NCI-H345 treated with DMSO at 0.1 percent for 48 hours (cell line): ENCODE data around the gene ROBO1.

ENCODE experiments used
- DNase-seq: peaks from one replicate; lab custom pipeline; 2025; ENCODE audit not compliant: unreplicated experiment; lab: John Stamatoyannopoulos, UW

ROBO1 gene

DNA sequence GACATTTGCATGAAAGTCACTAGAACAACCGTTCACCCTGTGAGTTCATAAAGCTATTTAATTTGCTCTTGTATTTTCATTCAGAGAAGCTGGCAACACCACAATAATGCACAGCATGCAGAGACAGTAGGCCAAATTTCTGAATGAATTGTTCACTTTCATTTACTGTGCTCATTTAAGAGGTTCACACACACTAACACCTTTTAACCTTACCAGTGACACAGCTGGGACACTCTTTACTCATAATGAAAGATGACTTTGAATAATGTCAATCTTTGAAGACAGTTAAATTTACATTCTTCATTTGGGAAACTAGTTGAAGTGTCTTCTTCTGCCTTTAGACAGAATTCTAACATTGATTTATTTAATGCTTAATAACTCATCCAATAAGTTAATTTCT, 95.7 kb downstream of the ROBO1 start:
- no peak for DNase-seq

- DNase-seq = no peak
These were observed 97.6 kb downstream of the ROBO1 start for GRCh38 chr3:79670178-79670577.

DNA sequence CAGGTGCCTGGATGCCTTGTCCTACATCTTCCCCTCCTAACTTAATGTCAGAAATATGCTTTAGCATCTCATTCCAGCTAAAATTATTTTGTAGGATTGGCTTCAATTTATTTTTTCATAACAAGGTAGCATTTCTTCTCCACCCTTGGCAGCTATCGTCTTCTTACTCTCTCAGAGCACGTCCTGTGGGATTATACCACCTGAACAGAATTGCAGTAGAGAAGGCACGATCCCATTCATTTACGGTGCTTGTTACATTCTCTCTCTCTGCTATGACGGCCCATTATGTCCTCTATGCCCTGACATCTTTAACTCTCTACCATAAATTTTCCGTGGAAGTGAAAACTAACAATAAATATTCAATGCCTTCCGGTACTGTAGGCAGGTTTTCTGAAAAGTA, 103.3 kb downstream of the ROBO1 start:
- DNase-seq = no peak

DNA sequence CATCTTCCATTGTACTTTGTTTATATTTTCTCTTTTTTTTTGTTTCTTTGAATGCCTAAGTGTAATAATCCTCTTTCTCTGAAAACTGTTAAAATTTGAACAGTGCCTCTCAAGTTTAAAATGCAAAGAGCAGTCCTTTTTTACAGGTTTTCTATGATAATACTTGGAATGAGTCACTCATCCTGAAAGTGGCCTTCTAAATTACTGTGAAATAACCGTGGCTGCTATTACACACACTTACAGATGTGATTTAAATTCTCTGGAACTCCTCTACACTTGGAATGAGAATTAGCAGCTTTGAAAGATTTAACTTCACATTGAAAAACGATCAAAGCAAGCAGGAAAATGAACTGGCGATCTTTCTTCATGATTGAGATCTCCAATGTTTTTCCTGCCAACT, 105.9 kb downstream of the ROBO1 start:
- DNase-seq = no peak

GRCh38 chr3:79657076-79657475, 110.7 kb downstream of the ROBO1 start:
- DNase-seq = no peak

DNA sequence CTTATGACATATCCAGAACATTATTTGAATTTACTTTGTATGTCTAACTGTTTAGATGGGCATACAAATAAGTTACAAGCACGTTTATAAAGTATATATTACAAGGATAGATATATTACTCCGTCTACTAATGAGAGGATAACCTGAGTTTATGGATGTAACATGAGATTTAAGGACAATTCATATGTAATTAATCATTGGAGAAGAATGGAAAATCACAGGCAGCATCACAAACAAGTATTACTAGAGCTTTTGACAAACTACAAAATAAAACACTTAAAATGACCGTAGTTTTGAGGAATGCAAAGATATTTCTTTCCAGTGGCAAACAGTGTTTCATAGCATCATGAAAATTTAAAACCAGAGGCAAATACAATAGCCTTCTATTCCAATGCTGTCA, 113.8 kb downstream of the ROBO1 start:
- no peak for DNase-seq

- no peak for DNase-seq
These were observed 114.5 kb downstream of the ROBO1 start for GRCh38 chr3:79653266-79653830.

DNA sequence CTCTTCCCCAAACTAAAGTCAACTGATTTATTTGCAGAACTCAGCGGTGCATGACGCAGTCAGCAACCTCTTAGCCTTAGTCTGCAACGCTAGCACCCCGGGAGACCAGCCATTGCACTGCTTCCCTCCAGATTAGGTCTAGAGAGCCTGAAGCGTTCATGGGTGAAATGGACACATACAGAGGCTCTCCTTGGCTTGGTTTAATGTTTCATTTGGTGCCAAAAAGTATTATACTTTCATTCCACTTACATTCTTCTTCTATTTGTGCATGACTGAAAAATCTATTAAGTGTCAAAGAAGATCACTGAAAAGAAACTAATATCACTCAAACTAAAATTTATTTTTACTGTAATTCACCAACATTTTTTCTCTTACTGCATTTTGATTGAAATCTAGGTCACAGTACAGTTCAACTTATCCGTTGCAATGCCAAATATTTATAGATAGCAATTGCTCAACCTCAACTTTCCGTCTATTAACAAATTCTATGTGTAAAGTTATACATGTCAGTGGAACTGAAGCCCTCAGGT, 116.2 kb downstream of the ROBO1 start:
- peak; percentile 73 for DNase-seq

GRCh38 chr3:79639855-79640254, 127.9 kb downstream of the ROBO1 start:
- no peak for DNase-seq

GRCh38 chr3:79636372-79636771, 131.4 kb downstream of the ROBO1 start:
- DNase-seq = no peak

DNA sequence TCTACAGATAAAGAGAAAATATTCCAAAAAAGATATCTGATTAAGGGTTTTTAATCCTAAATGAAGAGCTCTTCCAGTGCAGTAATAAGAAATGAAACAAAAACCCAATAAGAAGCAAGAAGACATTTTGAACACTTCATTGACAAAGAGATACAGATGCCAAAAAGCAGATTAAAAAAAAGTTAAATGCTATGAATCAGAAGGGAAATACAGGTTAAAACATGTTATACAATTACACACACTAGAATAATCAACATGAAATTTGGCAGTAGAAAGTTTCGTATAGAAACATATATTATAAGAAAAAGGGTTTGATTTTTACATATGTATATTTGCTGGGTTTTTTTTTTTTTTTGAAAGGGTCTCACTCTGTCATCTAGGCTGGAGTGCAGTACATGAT, 135.0 kb downstream of the ROBO1 start:
- DNase-seq = no peak

DNA sequence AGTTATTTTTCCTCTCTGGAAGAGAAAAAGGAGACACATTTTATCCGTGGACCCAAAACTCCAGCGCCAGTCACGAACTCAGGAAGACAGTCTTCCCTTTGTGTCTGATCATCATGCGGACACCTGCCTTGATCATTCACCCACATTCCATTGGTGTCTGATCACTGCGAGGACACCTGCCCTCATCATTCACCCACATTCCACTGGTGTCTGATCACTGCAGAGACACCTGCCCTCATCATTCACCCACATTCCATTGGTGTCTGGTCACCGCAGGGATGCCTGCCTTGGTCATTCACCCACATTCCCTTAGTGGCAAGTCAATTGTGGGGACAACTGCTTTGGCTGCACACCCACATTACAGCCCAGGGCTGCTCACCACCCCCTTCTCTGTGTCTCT, 148.9 kb downstream of the ROBO1 start:
- DNase-seq = no peak

DNA sequence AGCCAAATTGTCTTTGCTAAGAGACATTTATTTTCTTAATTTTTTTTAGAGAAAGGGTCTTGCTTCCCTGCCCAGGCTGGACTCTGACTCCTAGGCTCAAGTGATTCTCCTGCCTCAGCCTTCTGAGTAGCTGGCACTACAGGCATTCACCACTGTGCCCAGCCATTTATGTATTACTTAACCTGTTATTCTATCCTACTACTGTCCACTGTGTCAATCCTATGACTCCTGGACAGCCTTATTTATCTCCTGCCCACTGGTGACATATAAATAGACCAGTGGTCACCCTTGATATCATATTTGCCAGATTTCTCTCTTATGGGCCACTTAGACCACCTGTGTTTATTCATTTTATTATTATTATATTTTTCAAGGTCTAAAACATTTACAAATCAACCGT, 161.4 kb downstream of the ROBO1 start:
- DNase-seq = no peak

DNA sequence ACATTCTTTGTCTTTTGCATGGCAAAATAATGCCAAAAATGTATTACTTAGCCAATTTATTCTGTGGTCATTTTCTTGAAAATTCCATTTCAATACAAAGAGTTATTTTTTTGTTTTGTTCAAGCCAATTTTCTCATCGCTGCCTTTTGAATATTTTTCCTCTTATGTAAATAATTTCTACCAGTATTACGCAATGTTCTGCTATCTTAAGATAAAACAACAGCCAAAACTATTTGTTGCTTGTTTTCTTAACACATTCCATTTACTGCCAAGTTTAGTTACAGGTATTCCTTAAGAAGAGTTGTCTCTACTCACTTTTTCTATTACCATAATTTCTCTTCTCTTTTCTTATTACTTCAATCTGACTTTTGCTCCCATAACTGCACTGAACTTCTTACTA, 163.1 kb downstream of the ROBO1 start:
- DNase-seq = no peak

- DNase-seq = no peak
These were observed 165.4 kb downstream of the ROBO1 start for GRCh38 chr3:79602385-79602784.

DNA sequence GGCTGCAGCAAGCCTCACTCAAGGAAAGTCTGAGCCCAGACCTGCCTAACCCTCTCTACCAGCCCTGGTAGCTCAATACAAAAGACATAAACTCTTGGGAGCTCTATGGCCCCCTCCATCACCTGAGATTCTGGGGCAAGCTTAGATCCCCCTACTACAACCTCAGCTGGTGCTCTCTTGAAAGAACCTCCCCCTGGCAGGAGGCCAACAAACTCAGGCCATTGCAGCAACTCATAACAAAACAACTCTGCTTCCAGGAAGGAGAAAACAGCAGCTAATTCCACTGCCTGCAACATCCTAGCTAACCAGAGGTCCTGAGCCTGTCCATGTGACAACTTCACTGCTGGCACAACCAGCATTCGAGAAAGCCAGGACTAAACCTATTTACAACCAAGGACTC, 169.2 kb downstream of the ROBO1 start:
- peak; percentile 52 for DNase-seq

- DNase-seq = no peak
These were observed 170.1 kb downstream of the ROBO1 start for GRCh38 chr3:79597709-79598108.

DNA sequence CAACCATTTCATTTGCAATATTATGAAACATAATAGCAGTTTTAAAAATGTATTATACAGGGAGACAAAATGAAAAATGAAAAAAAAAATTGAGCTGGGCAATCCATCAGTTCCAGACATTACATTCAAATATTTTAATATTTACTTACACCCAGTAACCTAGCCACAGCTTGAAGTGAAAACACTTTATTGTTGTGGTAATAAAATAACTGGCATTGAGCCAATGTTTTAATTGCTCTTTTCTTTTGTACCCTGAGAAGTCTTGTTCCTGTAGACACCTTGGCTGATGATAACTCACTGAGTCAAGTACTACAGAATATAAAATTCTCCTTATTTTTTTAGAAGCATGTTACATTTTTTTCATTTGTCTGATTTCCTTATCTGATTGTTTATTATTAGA, 180.6 kb downstream of the ROBO1 start:
- DNase-seq = no peak

GRCh38 chr3:79586232-79586631, 181.6 kb downstream of the ROBO1 start:
- DNase-seq = no peak

GRCh38 chr3:79572930-79573329, 194.9 kb downstream of the ROBO1 start:
- no peak for DNase-seq

GRCh38 chr3:79568938-79569337, 198.9 kb downstream of the ROBO1 start:
- DNase-seq = no peak

- DNase-seq = no peak
These were observed 203.6 kb downstream of the ROBO1 start for GRCh38 chr3:79564192-79564591.

- no peak for DNase-seq
These were observed 207.1 kb downstream of the ROBO1 start for GRCh38 chr3:79560698-79561097.
